ENCODE results near the gene MLIP.

DNA sequence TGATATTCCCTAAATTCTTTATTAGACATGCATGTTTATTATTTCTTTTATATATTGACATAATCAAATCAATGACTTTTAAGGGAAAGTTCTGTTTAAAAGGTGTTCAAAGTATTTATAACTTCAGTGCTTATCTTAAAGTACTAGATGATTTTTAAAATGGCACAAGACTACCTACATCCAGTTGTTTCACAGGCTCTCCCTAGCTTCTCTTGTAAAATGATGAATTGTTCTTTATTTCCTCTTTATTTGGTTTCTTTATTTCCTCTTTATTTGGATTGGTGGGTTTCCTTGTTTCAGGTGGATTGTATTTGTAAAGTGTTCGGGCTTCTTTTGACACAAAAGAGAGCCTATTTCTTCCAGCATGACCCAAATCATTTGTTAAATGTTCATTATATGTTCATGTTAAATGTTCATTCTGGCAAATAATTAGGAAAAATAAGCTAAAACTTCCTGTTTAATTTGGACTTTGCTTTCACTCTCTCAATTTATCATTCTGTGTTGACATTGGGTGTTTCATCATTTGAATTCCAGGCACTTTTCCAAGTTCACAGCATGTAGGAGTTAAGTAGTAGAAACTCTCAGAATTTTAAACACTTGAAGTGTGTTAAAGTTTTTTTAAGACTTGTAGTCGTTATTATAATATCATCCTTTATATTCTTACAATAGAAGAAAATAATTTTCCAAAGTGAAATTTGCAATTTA is 24.6 kb downstream of the MLIP start:
- no peak for TF ChIP-seq POLR2A (IDR thresholded peaks at IDR 0.05)
- TF ChIP-seq, protein P1, sequence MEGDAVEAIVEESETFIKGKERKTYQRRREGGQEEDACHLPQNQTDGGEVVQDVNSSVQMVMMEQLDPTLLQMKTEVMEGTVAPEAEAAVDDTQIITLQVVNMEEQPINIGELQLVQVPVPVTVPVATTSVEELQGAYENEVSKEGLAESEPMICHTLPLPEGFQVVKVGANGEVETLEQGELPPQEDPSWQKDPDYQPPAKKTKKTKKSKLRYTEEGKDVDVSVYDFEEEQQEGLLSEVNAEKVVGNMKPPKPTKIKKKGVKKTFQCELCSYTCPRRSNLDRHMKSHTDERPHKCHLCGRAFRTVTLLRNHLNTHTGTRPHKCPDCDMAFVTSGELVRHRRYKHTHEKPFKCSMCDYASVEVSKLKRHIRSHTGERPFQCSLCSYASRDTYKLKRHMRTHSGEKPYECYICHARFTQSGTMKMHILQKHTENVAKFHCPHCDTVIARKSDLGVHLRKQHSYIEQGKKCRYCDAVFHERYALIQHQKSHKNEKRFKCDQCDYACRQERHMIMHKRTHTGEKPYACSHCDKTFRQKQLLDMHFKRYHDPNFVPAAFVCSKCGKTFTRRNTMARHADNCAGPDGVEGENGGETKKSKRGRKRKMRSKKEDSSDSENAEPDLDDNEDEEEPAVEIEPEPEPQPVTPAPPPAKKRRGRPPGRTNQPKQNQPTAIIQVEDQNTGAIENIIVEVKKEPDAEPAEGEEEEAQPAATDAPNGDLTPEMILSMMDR (IDR thresholded peaks at IDR 0.05) = no peak

All from lower leg skin (tissue), 3 donors.